HG02938 (cell line): ENCODE measurements around the gene OR51S1.
"Not testable (repeated sequence)": the region's sequence is repeated elsewhere in the genome, so short reads cannot be mapped to it uniquely, and the experiment has no call there.

ENCODE experiments used
- ATAC-seq: cut with Tn5 transposase; IDR thresholded peaks from one replicate; pipeline ENCODE4 v1.9.1; 2021; ENCODE audit warnings: mild to moderate bottlenecking, moderate library complexity; ENCODE audit not compliant: unreplicated experiment

Gene OR51S1, protein sequence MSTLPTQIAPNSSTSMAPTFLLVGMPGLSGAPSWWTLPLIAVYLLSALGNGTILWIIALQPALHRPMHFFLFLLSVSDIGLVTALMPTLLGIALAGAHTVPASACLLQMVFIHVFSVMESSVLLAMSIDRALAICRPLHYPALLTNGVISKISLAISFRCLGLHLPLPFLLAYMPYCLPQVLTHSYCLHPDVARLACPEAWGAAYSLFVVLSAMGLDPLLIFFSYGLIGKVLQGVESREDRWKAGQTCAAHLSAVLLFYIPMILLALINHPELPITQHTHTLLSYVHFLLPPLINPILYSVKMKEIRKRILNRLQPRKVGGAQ

GRCh38 chr11:4848908-4849532 is at the start of gene OR51S1:
TSS of gene OR51S1 (minus strand) at chr11:4849208. CDS start at chr11:4849208, 0 bp downstream.
- ATAC-seq, result no peak

DNA sequence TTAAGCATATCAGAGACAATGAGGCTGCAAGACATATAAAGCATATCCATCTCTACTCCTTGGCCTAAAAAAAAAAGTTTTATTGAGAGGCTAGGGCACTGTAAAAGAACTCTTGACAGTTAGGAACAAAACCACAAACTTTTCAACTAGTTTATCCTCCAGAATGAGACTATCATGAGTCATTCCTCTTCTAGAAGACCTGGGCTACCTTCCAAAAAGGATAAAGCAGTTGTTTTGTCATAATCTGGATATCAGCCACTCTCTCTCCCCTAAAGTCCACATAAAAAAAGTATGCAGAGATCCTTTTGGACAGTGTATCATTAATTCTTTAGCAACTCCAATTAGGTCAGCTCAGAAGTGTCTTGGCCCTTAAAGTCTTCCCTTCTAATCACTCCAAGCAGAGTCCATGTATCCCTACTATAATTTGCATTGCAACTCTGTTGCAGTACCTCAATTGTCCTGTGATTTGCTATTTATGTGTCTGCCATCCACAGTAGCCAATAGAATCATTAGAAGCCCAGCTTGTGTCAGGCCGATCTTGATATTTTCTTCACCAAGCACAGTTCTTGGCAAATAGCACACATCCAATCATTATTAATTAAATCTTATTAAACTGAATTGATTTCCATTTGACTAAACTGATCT is 43.1 kb upstream of the OR51S1 start:
- ATAC-seq, result no peak

GRCh38 chr11:4890279-4890678 is 41.3 kb upstream of the OR51S1 start:
- no peak for ATAC-seq

DNA sequence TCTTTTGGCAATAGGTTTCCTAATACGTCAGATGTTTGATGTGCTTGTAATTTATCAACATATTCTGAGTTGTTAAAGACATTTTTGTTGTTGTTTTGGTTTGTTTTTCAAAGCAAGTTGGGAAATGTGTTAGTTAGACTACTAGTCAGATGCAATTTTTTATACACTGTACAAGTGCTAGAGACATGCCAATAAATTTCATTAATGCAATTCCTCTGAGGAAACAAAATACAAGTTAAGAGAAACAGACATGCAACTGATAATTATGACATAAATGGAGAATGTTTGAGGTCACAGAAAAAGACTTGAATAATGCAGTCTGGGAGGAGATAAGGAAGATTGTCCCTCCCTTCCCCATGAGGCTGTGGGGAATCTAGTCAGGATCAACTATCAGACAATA is 38.6 kb upstream of the OR51S1 start:
- no peak for ATAC-seq

GRCh38 chr11:4886186-4886585 is 37.2 kb upstream of the OR51S1 start:
- ATAC-seq, result no peak

GRCh38 chr11:4884361-4884760 is 35.4 kb upstream of the OR51S1 start:
- ATAC-seq, result no peak

GRCh38 chr11:4882543-4882942 is 33.5 kb upstream of the OR51S1 start:
- ATAC-seq, result no peak

- no peak for ATAC-seq
Observed at GRCh38 chr11:4881860-4882500, 33.0 kb upstream of the OR51S1 start, which contains the start of gene OR51T1. TSS of gene OR51T1 (plus strand) at chr11:4881900. CDS start at chr11:4881900, 0 bp downstream.

- ATAC-seq, result no peak
Observed at GRCh38 chr11:4881188-4881587, 32.2 kb upstream of the OR51S1 start.

DNA sequence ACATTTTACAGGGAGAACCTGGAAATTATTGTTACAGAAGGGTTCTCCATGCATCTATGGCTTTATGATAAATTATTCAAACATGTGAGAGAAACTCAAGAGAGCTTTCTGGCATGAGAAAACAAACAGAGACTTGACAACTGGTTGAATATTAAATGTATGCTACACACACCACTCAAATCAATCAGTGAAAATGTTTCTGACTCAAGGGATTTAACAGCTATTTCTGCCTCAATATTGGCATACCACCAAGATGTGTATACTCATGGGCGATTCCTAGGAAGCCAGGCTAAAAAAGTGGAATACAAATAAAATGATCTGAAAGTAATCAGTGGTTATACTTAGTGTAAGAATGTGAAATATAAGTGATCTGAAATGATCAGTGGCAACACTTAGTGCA is 16.8 kb upstream of the OR51S1 start:
- no peak for ATAC-seq

- no peak for ATAC-seq
Observed at GRCh38 chr11:4863876-4864275, 14.9 kb upstream of the OR51S1 start.

- no peak for ATAC-seq
Observed at GRCh38 chr11:4862447-4863236, 13.6 kb upstream of the OR51S1 start.

GRCh38 chr11:4854286-4854685 is 5.3 kb upstream of the OR51S1 start:
- ATAC-seq, result not testable (repeated sequence)

- no peak for ATAC-seq
Observed at GRCh38 chr11:4851033-4851432, 2.0 kb upstream of the OR51S1 start.

DNA sequence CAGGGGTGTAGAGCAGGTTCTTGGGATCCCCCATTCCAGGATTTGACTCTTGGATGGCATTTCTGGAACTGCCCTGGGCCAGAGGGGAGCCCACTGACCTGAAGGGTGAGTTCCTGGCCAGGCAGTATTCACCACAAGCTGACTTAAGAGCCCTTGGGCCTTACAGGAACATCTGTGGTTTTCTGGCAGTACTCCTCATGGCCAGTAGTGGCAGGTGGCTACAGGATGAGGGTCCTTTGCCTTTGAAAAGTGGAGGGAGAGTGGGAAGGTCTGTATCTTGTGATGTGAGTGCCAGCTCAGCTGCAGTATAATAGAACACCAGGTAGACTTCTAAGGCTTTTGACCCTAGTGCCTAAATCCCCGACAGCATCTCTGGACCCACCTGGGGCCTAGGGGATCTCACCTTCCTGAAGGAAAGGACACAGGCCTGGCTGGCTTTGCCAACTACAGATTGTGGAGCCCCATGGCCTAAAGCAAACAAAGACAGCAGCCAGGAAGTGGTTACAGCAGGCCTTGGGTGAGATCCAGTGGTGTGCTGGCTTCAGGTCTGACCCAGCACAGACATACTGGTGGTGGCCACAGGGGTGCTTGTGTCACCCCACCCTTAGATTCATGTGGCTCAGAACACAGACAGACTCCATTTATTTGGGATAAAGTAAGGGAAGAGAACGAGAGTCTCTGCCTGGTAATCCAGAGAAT is 9.0 kb downstream of the OR51S1 start:
- ATAC-seq, result no peak

GRCh38 chr11:4830909-4831308 is 18.1 kb downstream of the OR51S1 start:
- peak; percentile 54 for ATAC-seq

DNA sequence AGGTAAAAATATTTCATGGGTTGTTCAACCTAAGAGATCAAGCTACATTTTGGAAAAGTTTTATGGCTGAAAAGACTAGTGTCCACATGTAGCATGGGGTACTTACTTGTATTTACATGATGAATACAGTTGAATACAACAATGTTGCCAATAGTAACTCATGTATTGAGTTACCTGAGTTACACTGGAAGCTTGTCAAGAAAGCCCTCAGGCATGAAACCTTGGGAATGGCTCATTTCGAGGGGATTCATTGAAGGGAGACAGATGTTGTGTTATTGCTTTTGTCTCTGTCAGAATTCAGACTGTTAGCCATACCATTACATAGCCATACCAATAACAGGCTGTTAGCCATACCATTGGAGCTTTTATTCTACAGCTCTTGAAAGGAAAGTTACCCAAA is 18.7 kb downstream of the OR51S1 start:
- no peak for ATAC-seq

- no peak for ATAC-seq
Observed at GRCh38 chr11:4826425-4826824, 22.6 kb downstream of the OR51S1 start.

- ATAC-seq, result no peak
Observed at GRCh38 chr11:4825132-4825531, 23.9 kb downstream of the OR51S1 start.

DNA sequence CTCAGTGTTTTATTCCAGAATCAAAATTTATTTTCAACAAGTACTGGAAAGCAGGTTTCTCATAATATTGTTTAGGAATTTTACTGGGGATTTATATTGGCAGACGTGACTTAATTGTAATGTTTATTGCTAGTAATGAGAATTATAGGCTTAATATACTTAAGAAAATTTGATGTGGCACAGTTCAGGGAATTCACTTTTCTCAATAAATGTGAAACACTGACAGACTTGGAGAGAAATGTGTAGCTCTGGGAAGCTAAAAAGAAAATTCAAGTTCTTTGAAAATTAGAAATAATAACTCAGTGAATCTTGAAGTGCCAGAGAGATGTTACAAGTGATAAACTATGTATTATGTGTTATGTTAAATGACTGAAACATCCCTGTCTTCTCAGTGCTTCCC is 28.0 kb downstream of the OR51S1 start, which contains the start of gene OR51F2:
TSS of gene OR51F2 (plus strand) at position 301 of the 400 bp plus-strand sequence. CDS start 101 bp downstream, outside the sequence.
- ATAC-seq, result no peak
